IMR-90 (cell line): ENCODE measurements around the gene RPS6KA2. TPM values are rescaled to one million over a fixed set of nuclear protein-coding genes. Genes with fewer than 3 reads are reported as not detected.

Experiments used
- ATAC-seq: fragments of 200-7000 bp; cut with Tn5 transposase; 2 replicates; pipeline ENCODE4 v1.9.1; 2020; ENCODE audit warnings: low read depth, mild to moderate bottlenecking, moderate library complexity
- BruUV-seq: library from RNA; stranded (reverse); fragments of 400-500 nt; replicated peaks from 2 replicates; lab custom pipeline; 2021; lab: Mats Ljungman, UMichigan
- CTCF ChIA-PET: fragments of 300-600 bp; formaldehyde crosslinking; extraction: SDS; loops from one replicate; lab custom pipeline; 2021; ENCODE audit warnings: antibody characterized with exemption; lab: Yijun Ruan, JAX
- POLR2A ChIA-PET: fragments of 300-600 bp; sonication (Branson Sonifier 250); formaldehyde crosslinking; loops from one replicate; lab custom pipeline; 2022; ENCODE audit warnings: antibody characterized with exemption; ENCODE audit not compliant: unreplicated experiment; lab: Charles Lee
- DNase-seq: peaks from one replicate; pipeline ENCODE4 v3.0.0; 2013
- H2AFZ ChIP-seq: replicated peaks from 2 replicates; pipeline ENCODE3; 2013; ENCODE audit warnings: low read length, mild to moderate bottlenecking; ENCODE audit not compliant: poor library complexity
- H2AK5ac ChIP-seq: 2 replicates; pipeline ENCODE4 v1.6.1; 2013; ENCODE audit warnings: low read depth, low read length, inconsistent platforms
- H2AK9ac ChIP-seq: replicated peaks from 2 replicates; pipeline ENCODE3; 2013; ENCODE audit warnings: mild to moderate bottlenecking, low read depth, low read length, moderate library complexity; ENCODE audit not compliant: poor library complexity
- H2BK120ac ChIP-seq: 2 replicates; pipeline ENCODE4 v1.6.1; 2013; ENCODE audit warnings: low read depth, low read length, inconsistent platforms
- H2BK15ac ChIP-seq: 3 replicates; pipeline ENCODE4 v1.6.1; 2013; ENCODE audit warnings: low read depth, low read length, inconsistent platforms
- H2BK20ac ChIP-seq: 2 replicates; pipeline ENCODE4 v1.6.1; 2013; ENCODE audit warnings: low read depth, mild to moderate bottlenecking, inconsistent platforms, low read length, moderate library complexity
- H2BK5ac ChIP-seq: 2 replicates; pipeline ENCODE4 v1.6.1; 2013; ENCODE audit warnings: mild to moderate bottlenecking, low read depth, low read length, inconsistent platforms; ENCODE audit not compliant: poor library complexity, severe bottlenecking
- H3K14ac ChIP-seq: replicated peaks from 2 replicates; pipeline ENCODE4 v1.6.1; 2013; ENCODE audit warnings: low read depth, low read length, inconsistent platforms
- H3K18ac ChIP-seq: 2 replicates; pipeline ENCODE4 v1.6.1; 2013; ENCODE audit warnings: low read depth, low read length, control low read depth
- H3K23ac ChIP-seq: 2 replicates; pipeline ENCODE4 v1.6.1; 2013; ENCODE audit warnings: low read depth, low read length, inconsistent platforms
- H3K27ac ChIP-seq: 2 replicates; pipeline ENCODE4 v1.5.1; 2013; ENCODE audit warnings: mild to moderate bottlenecking, control low read depth, low read length; ENCODE audit not compliant: insufficient read depth
- H3K27me3 ChIP-seq: 2 replicates; pipeline ENCODE4 v1.6.1; 2013; ENCODE audit warnings: low read length; ENCODE audit not compliant: control insufficient read depth, insufficient read depth
- H3K36me3 ChIP-seq: 2 replicates; pipeline ENCODE4 v1.6.1; 2013; ENCODE audit warnings: low read length, mixed read lengths; ENCODE audit not compliant: control insufficient read depth, insufficient read depth
- H3K4ac ChIP-seq: 2 replicates; pipeline ENCODE4 v1.6.1; 2013; ENCODE audit warnings: low read depth, low read length, inconsistent platforms
- H3K4me1 ChIP-seq: 2 replicates; pipeline ENCODE4 v1.6.1; 2013; ENCODE audit warnings: low read length, mixed read lengths; ENCODE audit not compliant: control insufficient read depth, insufficient read depth
- H3K4me2 ChIP-seq: 2 replicates; pipeline ENCODE4 v1.6.1; 2013; ENCODE audit warnings: low read depth, mild to moderate bottlenecking, control low read depth, low read length, moderate library complexity
- H3K4me3 ChIP-seq: 2 replicates; pipeline ENCODE4 v1.5.1; 2013; ENCODE audit warnings: low read depth, mild to moderate bottlenecking, control low read depth, low read length, moderate library complexity; ENCODE audit not compliant: insufficient read depth
- H3K56ac ChIP-seq: 2 replicates; pipeline ENCODE4 v1.6.1; 2013; ENCODE audit warnings: low read length, inconsistent platforms; ENCODE audit not compliant: insufficient read depth; ENCODE audit errors: extremely low read depth
- H3K79me1 ChIP-seq, 2 experiments: 2 replicates each; pipeline ENCODE4 v1.6.1; 2013; ENCODE audit warnings: low read length in 2 of 2, inconsistent platforms in 1 of 2, low read depth in 1 of 2
- H3K9ac ChIP-seq: 2 replicates; pipeline ENCODE4 v1.6.1; 2013; ENCODE audit warnings: low read depth, low read length, control low read depth
- H3K9me1 ChIP-seq: 2 replicates; pipeline ENCODE4 v1.6.1; 2013; ENCODE audit warnings: low read length, inconsistent platforms; ENCODE audit not compliant: insufficient read depth
- H3K9me3 ChIP-seq: 2 replicates; pipeline ENCODE4 v1.6.1; 2013; ENCODE audit warnings: low read length; ENCODE audit not compliant: control insufficient read depth, insufficient read depth
- H4K20me1 ChIP-seq: 2 replicates; pipeline ENCODE4 v1.6.1; 2013; ENCODE audit warnings: low read length, inconsistent platforms; ENCODE audit not compliant: insufficient read depth
- H4K5ac ChIP-seq: 2 replicates; pipeline ENCODE4 v1.6.1; 2013; ENCODE audit warnings: mild to moderate bottlenecking, low read depth, low read length, control low read depth
- H4K8ac ChIP-seq, 2 experiments: 2 replicates each; pipeline ENCODE4 v1.6.1; 2013; ENCODE audit warnings: low read depth in 2 of 2, low read length in 2 of 2, control low read depth in 1 of 2, inconsistent platforms in 1 of 2
- H4K91ac ChIP-seq: 2 replicates; pipeline ENCODE4 v1.6.1; 2013; ENCODE audit warnings: low read depth, low read length, inconsistent platforms; ENCODE audit not compliant: insufficient read depth
- FOS ChIP-seq: fragments of 150-350 bp; IDR thresholded peaks from 2 replicates; pipeline ENCODE4 v1.6.1; 2016; ENCODE audit warnings: low read depth, low read length
- MAZ ChIP-seq: IDR thresholded peaks from 2 replicates; pipeline ENCODE4 v1.6.1; 2012; ENCODE audit warnings: low read depth, mild to moderate bottlenecking, low read length, improper control_type of control experiment, moderate library complexity, borderline replicate concordance
- RAD21 ChIP-seq: IDR thresholded peaks from 2 replicates; pipeline ENCODE4 v1.6.1; 2012; ENCODE audit warnings: low read length, improper control_type of control experiment
- SMC3 ChIP-seq: fragments of 150-350 bp; IDR thresholded peaks from 2 replicates; pipeline ENCODE4 v1.6.1; 2016; ENCODE audit warnings: low read depth, mild to moderate bottlenecking, antibody characterized with exemption, low read length, moderate library complexity
- dilution Hi-C: fragments of 300-500 bp; cut with HindIII; formaldehyde crosslinking; loops from one replicate; pipeline ENCODE4 v1.14.3; 2018; ENCODE audit warnings: low sequenced_read_pairs; ENCODE audit not compliant: unreplicated experiment
- in situ Hi-C: fragments of 300-500 bp; cut with MboI; formaldehyde crosslinking; loops from 3 replicates; pipeline ENCODE4 v1.14.3; 2019; ENCODE audit warnings: low sequenced_read_pairs, inconsistent platforms, mixed read lengths
- intact Hi-C: fragments of 100-400 bp; cut with micrococcal nuclease; formaldehyde crosslinking; loops from 2 replicates; pipeline ENCODE4 v1.10.0; 2022
- polyA plus RNA-seq, 3 experiments: library from polyadenylated mRNA; depleted of rRNA; stranded (reverse); fragments of >200 nt; gene quantifications; 2 replicates each; pipeline ENCODE4 v1.2.3, GENCODE V29; 2012; ENCODE audit warnings: low replicate concordance in 1 of 3
- total RNA-seq: library from RNA; depleted of rRNA; stranded (reverse); fragments of >200 nt; gene quantifications from 2 replicates; pipeline ENCODE4 v1.2.3, GENCODE V29; 2012

RPS6KA2 gene
- total and polyA plus RNA-seq, 2 of the 4 experiments (the other 2 are of a cell fraction): 26.9 to 31.3 TPM

DNA sequence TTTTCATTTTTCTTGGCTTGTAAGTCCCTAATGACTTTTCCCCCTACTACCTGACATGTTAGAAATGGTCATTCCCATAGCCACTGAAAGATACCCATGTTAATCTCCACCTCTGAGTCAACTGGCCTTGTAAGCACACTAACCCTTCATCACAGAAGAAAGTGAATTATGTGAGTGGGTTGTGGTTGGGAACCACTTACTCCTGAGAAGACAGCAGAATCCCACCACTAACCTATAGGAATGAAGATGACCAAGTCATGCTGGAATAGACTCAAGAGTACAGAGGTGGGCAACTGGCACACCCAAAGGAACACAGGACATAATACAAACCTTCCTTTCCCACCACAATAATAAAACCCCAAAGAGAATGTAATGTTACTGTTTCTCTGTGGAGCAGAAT, 70.7 kb downstream of the RPS6KA2 start:
- no peak overlapping the region for H2BK120ac ChIP-seq
- in situ Hi-C loops (no loop called here), dilution Hi-C loops (no loop called here), intact Hi-C loops (no loop called here)
- no peak overlapping the region for H3K27ac ChIP-seq
- no peak overlapping the region for H2BK5ac ChIP-seq
- H3K4me3 ChIP-seq: no peak overlapping the region
- no peak overlapping the region for H2AK5ac ChIP-seq
- peaks cover 44 to 46% of the 10 kb centered on the region in 2 experiments for H3K79me1 ChIP-seq
- no peak overlapping the region for H3K9ac ChIP-seq
- no peak overlapping the region for H3K23ac ChIP-seq
- no peaks in the 10 kb centered on the region for H3K27me3 ChIP-seq
- no peak overlapping the region for H3K4ac ChIP-seq
- H2BK20ac ChIP-seq: no peak overlapping the region
- no peak overlapping the region for H3K14ac ChIP-seq
- DNase-seq (peak; percentile 28), ATAC-seq (no peak)
- POLR2A ChIA-PET: no interaction called here
- H3K9me3 ChIP-seq: peaks cover 5% of the 10 kb centered on the region; the same call in 1 of the 2 replicates
- no peak overlapping the region for H3K4me2 ChIP-seq
- H3K56ac ChIP-seq: no peak overlapping the region
- no peak for TF ChIP-seq MAZ
- no peak for TF ChIP-seq SMC3
- no peak for TF ChIP-seq RAD21
- TF ChIP-seq FOS: no peak
- H3K4me1 ChIP-seq: peaks cover 19% of the 10 kb centered on the region
- H4K5ac ChIP-seq: no peak overlapping the region
- H2AK9ac ChIP-seq: no peak overlapping the region
- H2BK15ac ChIP-seq: no peak overlapping the region
- H4K8ac ChIP-seq: no peak overlapping the region
- peaks cover 15% of the 10 kb centered on the region; the same call in 1 of the 2 replicates for H4K20me1 ChIP-seq
- no peak overlapping the region for H2AFZ ChIP-seq
- H3K18ac ChIP-seq: no peak overlapping the region
- H3K9me1 ChIP-seq: peaks cover 9% of the 10 kb centered on the region; the same call in 1 of the 2 replicates
- CTCF ChIA-PET: no interaction called here
- BruUV-seq: no TSS peak
- H3K36me3 ChIP-seq: peaks cover 8% of the 10 kb centered on the region
- no peak overlapping the region for H4K91ac ChIP-seq
